Type B pancreatic cell (in vitro differentiated cells): ENCODE results near the gene TMIGD3. TPM values are rescaled to one million over a fixed set of nuclear protein-coding genes. Genes with fewer than 3 reads are reported as not detected.

Experiments
- DNase-seq: peaks from one replicate; pipeline ENCODE4 v3.0.0; 2021; ENCODE audit warnings: mixed read lengths; ENCODE audit not compliant: unreplicated experiment; ENCODE audit errors: extremely low spot score
- H3K27ac Mint-ChIP-seq: 2 replicates; pipeline ENCODE4 v1.8.0; 2021; ENCODE audit warnings: mild to moderate bottlenecking, mixed read lengths
- H3K27me3 Mint-ChIP-seq: 2 replicates; pipeline ENCODE4 v1.8.0; 2021; ENCODE audit warnings: mixed read lengths
- H3K36me3 Mint-ChIP-seq: 2 replicates; pipeline ENCODE4 v1.8.0; 2021; ENCODE audit warnings: mixed read lengths
- H3K4me1 Mint-ChIP-seq: one replicate; pipeline ENCODE4 v1.8.0; 2021; ENCODE audit warnings: mixed read lengths; ENCODE audit not compliant: unreplicated experiment
- H3K4me3 Mint-ChIP-seq: 2 replicates; pipeline ENCODE4 v1.8.0; 2021; ENCODE audit warnings: mild to moderate bottlenecking, mixed read lengths
- H3K9me3 Mint-ChIP-seq: 2 replicates; pipeline ENCODE4 v1.8.0; 2021; ENCODE audit warnings: mixed read lengths
- total RNA-seq: library from RNA; stranded (reverse); gene quantifications from 2 replicates; pipeline ENCODE4 v1.2.1, GENCODE V29; 2021; ENCODE audit warnings: low replicate concordance
- TF ChIP-seq, protein P1 (sequence below): fragments of 200-600 bp; sonication (generic); conservative IDR thresholded peaks from 2 replicates; pipeline ENCODE4 v1.5.0; 2021; ENCODE audit warnings: antibody characterized with exemption, mild to moderate bottlenecking

TMIGD3 gene
- total RNA-seq, 1 donor from 2014 or later: not detected

DNA sequence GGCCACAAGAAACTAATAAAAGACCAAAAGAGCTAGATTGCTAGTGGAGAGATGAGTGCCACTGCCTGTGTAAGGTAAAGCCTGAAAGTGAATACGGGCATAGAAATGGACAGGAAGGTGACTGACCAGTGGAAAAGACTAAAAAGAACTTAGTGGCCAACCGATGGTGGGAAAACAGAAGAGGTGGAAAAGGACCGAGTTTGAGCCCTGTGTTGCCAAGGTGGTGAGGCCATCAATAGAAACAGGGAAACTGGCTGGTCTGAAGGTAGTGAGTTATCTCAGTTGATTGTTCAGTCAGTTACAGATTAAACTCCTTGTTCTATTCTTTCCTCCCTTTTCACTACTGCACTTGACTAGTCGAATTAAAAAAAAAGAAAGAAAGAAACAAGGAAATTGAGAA, 56.9 kb downstream of the TMIGD3 start:
- Mint-ChIP-seq H3K27ac (peak overlapping the region; percentile 46), H3K4me1 (peaks cover 36% of the 10 kb centered on the region), H3K27me3 (no peaks in the 10 kb centered on the region), H3K36me3 (peaks cover 29% of the 10 kb centered on the region), H3K4me3 (peak overlapping the region; percentile 100), H3K9me3 (no peaks in the 10 kb centered on the region)
- TF ChIP-seq, protein P1, sequence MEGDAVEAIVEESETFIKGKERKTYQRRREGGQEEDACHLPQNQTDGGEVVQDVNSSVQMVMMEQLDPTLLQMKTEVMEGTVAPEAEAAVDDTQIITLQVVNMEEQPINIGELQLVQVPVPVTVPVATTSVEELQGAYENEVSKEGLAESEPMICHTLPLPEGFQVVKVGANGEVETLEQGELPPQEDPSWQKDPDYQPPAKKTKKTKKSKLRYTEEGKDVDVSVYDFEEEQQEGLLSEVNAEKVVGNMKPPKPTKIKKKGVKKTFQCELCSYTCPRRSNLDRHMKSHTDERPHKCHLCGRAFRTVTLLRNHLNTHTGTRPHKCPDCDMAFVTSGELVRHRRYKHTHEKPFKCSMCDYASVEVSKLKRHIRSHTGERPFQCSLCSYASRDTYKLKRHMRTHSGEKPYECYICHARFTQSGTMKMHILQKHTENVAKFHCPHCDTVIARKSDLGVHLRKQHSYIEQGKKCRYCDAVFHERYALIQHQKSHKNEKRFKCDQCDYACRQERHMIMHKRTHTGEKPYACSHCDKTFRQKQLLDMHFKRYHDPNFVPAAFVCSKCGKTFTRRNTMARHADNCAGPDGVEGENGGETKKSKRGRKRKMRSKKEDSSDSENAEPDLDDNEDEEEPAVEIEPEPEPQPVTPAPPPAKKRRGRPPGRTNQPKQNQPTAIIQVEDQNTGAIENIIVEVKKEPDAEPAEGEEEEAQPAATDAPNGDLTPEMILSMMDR: no peak
- DNase-seq: no peak

DNA sequence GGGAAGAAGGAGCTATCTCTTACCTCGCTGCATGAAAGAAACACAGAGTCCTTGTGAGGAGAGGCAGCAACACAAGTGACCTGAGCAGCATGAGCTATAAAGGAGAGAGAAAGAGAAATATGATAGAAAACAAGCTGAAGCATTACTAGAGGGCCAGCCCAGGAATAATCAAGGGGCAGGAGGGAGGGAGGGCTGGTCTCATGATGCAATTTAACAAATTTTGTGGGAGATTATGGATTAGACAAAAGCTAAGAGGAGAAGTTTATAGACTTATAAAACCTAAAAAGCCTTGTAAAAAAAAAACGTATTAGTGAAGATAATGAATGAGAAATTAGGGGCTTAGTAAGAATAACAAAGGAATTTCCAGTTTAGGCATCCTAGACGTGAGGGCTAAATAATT, 59.4 kb downstream of the TMIGD3 start:
- no peaks in the 10 kb centered on the region for H3K27me3 Mint-ChIP-seq
- H3K27ac Mint-ChIP-seq: no peak overlapping the region
- H3K9me3 Mint-ChIP-seq: no peaks in the 10 kb centered on the region
- H3K36me3 Mint-ChIP-seq: peaks cover 28% of the 10 kb centered on the region
- TF ChIP-seq, protein P1: no peak
- DNase-seq: no peak
- H3K4me3 Mint-ChIP-seq: no peak overlapping the region
- H3K4me1 Mint-ChIP-seq: peaks cover 22% of the 10 kb centered on the region

DNA sequence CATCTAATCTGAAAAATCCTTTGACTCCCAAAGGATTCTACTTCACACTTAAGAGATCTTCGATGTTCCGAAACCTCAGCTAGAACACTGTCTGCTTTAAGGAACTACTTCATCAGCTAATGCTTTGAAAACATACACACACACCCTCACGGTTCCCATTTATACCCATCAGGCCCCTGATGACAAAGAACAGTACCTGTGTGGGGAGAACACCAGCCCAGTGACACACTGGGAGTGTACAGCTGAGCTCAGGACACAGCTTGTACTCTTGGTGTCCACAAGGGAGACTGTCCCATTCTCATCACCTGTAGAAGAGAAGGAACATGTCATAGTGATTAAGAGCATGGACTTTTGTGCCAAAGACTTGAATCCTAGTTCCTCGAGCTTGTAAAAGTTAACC, 61.0 kb downstream of the TMIGD3 start:
- peaks cover 14% of the 10 kb centered on the region for H3K4me1 Mint-ChIP-seq
- H3K4me3 Mint-ChIP-seq: no peak overlapping the region
- H3K36me3 Mint-ChIP-seq: peaks cover 32% of the 10 kb centered on the region
- no peak for DNase-seq
- H3K27me3 Mint-ChIP-seq: no peaks in the 10 kb centered on the region
- no peaks in the 10 kb centered on the region for H3K9me3 Mint-ChIP-seq
- TF ChIP-seq, protein P1: no peak
- no peak overlapping the region for H3K27ac Mint-ChIP-seq

DNA sequence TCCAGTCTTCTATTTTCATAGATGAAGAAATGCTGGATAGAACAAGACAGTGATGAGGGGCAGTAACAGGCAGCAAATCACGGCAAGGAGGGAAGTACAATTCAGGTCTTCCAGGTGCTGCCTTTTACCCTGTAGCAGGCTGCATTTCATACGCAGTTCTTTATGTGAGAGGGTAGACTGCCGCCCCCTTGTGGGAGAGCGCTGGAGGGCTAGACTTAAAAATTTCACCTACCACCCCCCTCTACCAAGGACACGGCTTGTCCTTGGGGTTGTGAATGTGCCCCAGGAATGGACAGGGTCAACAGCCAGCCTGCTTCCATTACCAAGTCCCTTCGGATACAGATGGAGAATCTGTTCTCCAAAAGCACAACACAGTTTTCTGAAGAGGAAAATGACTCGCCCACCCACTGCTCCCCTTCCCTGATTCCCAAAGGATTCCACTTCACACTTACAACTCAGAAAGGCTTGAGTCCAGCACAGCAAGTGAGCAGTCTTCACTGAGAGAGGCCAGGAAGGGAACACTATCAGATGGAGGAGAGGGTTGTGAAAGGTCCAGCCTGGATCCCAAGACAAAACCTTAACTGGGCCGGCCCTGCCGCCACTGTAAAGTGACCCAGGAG, 61.8 kb downstream of the TMIGD3 start:
- H3K27me3 Mint-ChIP-seq: no peaks in the 10 kb centered on the region
- DNase-seq: no peak
- H3K27ac Mint-ChIP-seq: no peak overlapping the region
- peaks cover 32% of the 10 kb centered on the region for H3K36me3 Mint-ChIP-seq
- no peak overlapping the region for H3K4me3 Mint-ChIP-seq
- H3K9me3 Mint-ChIP-seq: no peaks in the 10 kb centered on the region
- TF ChIP-seq, protein P1: peak; percentile 70
- H3K4me1 Mint-ChIP-seq: peaks cover 6% of the 10 kb centered on the region

DNA sequence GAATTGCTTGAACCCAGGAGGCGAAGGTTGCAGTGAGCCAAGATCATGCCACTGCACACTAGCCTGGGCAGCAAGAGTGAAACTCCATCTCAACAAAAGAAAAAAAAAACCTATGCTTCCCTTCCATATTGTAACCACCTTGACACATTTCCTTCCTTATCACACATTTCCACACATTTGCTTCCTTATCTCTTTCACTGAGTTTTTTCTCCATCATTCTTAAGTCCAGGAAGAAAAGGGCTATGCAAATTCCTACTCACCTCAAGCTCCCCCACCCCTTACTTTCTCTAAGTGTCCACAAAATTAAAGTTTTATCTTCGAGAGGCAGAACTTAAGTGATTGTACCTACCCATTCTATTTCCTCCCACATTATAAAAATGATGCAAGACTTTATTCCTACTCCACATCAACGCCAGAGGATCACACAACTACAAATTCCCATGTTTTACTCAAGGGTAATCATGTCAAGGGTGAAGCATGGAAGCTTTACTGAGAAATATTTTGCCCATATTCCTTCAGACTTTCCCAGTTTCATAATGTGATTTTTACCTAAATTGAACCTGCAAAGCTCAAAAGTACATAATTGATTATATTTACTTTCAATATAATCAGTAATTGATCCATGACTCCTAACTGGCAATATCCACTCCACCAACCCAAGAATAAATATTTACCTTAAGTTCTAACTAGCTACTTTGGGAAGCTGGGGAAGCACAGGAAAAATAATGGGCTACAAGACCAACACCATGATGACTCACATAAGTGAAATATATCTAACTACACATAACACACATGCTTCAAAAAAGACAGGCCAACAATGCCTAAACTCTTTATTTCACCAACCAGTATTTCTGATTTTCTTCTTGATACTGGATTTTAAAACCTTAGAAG, 63.7 kb downstream of the TMIGD3 start:
- TF ChIP-seq, protein P1: no peak
- no peak overlapping the region for H3K4me3 Mint-ChIP-seq
- peaks cover 32% of the 10 kb centered on the region for H3K36me3 Mint-ChIP-seq
- no peaks in the 10 kb centered on the region for H3K4me1 Mint-ChIP-seq
- H3K9me3 Mint-ChIP-seq: no peaks in the 10 kb centered on the region
- H3K27ac Mint-ChIP-seq: no peak overlapping the region
- H3K27me3 Mint-ChIP-seq: no peaks in the 10 kb centered on the region
- DNase-seq: no peak
